ENCODE results near the gene CDK5. TPM values are rescaled to one million over a fixed set of nuclear protein-coding genes. Genes with fewer than 3 reads are reported as not detected.

Gene CDK5
- total and polyA plus RNA-seq, 9 of the 15 experiments (the other 6 are each of a cell fraction or from before 2014, with no cell fraction given), result 3.2 to 38.0 (median 27.5) TPM

DNA sequence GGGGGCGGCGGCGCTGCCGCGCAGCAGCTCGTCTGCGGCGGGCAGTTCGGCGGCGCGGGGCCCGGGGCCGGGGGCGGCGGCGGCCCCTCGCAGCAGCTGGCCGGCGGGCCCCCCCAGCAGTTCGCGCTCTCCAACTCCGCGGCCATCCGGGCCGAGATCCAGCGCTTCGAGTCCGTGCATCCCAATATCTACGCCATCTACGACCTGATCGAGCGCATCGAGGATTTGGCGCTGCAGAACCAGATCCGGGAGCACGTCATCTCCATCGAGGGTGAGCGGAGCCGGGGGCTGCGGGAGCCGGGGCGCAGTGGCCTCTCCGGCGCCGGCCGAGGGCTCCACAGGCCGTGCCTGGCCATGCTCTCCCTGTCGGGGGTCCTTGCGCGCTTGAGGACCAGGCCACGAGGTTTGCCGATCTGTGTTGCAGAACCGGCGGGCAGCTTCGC, 29.1 kb upstream of the CDK5 start (continued):
- TF ChIP-seq, protein P1, sequence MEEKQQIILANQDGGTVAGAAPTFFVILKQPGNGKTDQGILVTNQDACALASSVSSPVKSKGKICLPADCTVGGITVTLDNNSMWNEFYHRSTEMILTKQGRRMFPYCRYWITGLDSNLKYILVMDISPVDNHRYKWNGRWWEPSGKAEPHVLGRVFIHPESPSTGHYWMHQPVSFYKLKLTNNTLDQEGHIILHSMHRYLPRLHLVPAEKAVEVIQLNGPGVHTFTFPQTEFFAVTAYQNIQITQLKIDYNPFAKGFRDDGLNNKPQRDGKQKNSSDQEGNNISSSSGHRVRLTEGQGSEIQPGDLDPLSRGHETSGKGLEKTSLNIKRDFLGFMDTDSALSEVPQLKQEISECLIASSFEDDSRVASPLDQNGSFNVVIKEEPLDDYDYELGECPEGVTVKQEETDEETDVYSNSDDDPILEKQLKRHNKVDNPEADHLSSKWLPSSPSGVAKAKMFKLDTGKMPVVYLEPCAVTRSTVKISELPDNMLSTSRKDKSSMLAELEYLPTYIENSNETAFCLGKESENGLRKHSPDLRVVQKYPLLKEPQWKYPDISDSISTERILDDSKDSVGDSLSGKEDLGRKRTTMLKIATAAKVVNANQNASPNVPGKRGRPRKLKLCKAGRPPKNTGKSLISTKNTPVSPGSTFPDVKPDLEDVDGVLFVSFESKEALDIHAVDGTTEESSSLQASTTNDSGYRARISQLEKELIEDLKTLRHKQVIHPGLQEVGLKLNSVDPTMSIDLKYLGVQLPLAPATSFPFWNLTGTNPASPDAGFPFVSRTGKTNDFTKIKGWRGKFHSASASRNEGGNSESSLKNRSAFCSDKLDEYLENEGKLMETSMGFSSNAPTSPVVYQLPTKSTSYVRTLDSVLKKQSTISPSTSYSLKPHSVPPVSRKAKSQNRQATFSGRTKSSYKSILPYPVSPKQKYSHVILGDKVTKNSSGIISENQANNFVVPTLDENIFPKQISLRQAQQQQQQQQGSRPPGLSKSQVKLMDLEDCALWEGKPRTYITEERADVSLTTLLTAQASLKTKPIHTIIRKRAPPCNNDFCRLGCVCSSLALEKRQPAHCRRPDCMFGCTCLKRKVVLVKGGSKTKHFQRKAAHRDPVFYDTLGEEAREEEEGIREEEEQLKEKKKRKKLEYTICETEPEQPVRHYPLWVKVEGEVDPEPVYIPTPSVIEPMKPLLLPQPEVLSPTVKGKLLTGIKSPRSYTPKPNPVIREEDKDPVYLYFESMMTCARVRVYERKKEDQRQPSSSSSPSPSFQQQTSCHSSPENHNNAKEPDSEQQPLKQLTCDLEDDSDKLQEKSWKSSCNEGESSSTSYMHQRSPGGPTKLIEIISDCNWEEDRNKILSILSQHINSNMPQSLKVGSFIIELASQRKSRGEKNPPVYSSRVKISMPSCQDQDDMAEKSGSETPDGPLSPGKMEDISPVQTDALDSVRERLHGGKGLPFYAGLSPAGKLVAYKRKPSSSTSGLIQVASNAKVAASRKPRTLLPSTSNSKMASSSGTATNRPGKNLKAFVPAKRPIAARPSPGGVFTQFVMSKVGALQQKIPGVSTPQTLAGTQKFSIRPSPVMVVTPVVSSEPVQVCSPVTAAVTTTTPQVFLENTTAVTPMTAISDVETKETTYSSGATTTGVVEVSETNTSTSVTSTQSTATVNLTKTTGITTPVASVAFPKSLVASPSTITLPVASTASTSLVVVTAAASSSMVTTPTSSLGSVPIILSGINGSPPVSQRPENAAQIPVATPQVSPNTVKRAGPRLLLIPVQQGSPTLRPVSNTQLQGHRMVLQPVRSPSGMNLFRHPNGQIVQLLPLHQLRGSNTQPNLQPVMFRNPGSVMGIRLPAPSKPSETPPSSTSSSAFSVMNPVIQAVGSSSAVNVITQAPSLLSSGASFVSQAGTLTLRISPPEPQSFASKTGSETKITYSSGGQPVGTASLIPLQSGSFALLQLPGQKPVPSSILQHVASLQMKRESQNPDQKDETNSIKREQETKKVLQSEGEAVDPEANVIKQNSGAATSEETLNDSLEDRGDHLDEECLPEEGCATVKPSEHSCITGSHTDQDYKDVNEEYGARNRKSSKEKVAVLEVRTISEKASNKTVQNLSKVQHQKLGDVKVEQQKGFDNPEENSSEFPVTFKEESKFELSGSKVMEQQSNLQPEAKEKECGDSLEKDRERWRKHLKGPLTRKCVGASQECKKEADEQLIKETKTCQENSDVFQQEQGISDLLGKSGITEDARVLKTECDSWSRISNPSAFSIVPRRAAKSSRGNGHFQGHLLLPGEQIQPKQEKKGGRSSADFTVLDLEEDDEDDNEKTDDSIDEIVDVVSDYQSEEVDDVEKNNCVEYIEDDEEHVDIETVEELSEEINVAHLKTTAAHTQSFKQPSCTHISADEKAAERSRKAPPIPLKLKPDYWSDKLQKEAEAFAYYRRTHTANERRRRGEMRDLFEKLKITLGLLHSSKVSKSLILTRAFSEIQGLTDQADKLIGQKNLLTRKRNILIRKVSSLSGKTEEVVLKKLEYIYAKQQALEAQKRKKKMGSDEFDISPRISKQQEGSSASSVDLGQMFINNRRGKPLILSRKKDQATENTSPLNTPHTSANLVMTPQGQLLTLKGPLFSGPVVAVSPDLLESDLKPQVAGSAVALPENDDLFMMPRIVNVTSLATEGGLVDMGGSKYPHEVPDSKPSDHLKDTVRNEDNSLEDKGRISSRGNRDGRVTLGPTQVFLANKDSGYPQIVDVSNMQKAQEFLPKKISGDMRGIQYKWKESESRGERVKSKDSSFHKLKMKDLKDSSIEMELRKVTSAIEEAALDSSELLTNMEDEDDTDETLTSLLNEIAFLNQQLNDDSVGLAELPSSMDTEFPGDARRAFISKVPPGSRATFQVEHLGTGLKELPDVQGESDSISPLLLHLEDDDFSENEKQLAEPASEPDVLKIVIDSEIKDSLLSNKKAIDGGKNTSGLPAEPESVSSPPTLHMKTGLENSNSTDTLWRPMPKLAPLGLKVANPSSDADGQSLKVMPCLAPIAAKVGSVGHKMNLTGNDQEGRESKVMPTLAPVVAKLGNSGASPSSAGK (IDR thresholded peaks at IDR 0.05), result no peak
- TF ChIP-seq, protein P2, sequence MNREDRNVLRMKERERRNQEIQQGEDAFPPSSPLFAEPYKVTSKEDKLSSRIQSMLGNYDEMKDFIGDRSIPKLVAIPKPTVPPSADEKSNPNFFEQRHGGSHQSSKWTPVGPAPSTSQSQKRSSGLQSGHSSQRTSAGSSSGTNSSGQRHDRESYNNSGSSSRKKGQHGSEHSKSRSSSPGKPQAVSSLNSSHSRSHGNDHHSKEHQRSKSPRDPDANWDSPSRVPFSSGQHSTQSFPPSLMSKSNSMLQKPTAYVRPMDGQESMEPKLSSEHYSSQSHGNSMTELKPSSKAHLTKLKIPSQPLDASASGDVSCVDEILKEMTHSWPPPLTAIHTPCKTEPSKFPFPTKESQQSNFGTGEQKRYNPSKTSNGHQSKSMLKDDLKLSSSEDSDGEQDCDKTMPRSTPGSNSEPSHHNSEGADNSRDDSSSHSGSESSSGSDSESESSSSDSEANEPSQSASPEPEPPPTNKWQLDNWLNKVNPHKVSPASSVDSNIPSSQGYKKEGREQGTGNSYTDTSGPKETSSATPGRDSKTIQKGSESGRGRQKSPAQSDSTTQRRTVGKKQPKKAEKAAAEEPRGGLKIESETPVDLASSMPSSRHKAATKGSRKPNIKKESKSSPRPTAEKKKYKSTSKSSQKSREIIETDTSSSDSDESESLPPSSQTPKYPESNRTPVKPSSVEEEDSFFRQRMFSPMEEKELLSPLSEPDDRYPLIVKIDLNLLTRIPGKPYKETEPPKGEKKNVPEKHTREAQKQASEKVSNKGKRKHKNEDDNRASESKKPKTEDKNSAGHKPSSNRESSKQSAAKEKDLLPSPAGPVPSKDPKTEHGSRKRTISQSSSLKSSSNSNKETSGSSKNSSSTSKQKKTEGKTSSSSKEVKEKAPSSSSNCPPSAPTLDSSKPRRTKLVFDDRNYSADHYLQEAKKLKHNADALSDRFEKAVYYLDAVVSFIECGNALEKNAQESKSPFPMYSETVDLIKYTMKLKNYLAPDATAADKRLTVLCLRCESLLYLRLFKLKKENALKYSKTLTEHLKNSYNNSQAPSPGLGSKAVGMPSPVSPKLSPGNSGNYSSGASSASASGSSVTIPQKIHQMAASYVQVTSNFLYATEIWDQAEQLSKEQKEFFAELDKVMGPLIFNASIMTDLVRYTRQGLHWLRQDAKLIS (CRISPR knock-in tag; IDR thresholded peaks at IDR 0.05), result 0 out of 2 replicates have a peak, but pooled peaks have one; percentile 54
- TF ChIP-seq KHSRP (IDR thresholded peaks at IDR 0.05), result no peak
- TF ChIP-seq, protein P3, sequence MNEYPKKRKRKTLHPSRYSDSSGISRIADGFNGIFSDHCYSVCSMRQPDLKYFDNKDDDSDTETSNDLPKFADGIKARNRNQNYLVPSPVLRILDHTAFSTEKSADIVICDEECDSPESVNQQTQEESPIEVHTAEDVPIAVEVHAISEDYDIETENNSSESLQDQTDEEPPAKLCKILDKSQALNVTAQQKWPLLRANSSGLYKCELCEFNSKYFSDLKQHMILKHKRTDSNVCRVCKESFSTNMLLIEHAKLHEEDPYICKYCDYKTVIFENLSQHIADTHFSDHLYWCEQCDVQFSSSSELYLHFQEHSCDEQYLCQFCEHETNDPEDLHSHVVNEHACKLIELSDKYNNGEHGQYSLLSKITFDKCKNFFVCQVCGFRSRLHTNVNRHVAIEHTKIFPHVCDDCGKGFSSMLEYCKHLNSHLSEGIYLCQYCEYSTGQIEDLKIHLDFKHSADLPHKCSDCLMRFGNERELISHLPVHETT (CRISPR knock-in tag; conservative IDR thresholded peaks at IDR 0.05 in 1 of 2, IDR thresholded peaks at IDR 0.05 in 1 of 2), result peak in 1 of 2 experiments; percentile 46; a peak in 2 of 4 replicates

All from K562 (cell line).